Measurements from ENCODE around the gene TMEM116.

- TF ChIP-seq MAX (IDR thresholded peaks at IDR 0.05): no peak
- no peak for TF ChIP-seq NFIC (IDR thresholded peaks at IDR 0.05)
- no peak for TF ChIP-seq TAF1 (IDR thresholded peaks at IDR 0.05; ENCODE audit: low read depth)
- no peak for TF ChIP-seq EP300 (IDR thresholded peaks at IDR 0.05; ENCODE audit: borderline replicate concordance)
- no peak for TF ChIP-seq FOXM1 (IDR thresholded peaks at IDR 0.05; ENCODE audit: borderline replicate concordance, low read depth)
These were observed 108.5 kb downstream of the TMEM116 start for GRCh38 chr12:111904446-111904975.

Data from Ishikawa (cell line).